IPS-NIHi7 (cell line): ENCODE data around the gene VASP.

ENCODE experiments used
- DNase-seq: peaks from one replicate; pipeline ENCODE4 v3.0.0; 2012; ENCODE audit warnings: mixed read lengths; ENCODE audit errors: extremely low spot score

The VASP gene

DNA sequence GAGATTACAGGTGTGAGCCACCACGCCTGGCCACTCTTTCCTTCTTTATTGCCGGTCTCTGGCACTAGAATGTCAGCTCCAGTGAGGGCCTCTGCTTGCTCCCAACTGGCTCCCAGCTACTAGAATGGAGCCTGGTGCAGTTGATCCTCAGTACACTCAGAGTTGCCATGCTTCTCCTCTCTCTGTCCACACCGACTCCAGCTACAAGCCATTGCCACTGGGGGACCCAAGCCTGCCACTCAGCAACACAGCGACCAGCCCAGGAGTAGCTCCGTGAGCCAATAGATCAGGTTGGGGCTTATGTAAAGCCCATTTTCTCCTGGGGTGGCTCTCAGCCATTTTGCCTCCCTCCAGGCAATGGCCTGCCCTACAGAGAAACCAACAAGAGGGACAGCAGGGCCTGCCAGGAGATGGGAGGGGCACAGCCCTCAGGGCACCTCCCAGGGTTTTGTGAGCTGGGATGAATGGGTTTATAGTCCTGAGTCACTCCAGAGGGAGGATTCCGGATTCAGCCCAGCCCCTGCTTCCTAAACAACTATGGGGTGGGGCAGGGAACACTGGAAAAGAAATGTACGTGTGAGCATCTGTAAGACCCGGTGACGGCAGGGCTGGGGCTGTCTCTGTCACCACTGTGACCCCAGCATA, 40.8 kb downstream of the VASP start:
- no peak for DNase-seq

DNA sequence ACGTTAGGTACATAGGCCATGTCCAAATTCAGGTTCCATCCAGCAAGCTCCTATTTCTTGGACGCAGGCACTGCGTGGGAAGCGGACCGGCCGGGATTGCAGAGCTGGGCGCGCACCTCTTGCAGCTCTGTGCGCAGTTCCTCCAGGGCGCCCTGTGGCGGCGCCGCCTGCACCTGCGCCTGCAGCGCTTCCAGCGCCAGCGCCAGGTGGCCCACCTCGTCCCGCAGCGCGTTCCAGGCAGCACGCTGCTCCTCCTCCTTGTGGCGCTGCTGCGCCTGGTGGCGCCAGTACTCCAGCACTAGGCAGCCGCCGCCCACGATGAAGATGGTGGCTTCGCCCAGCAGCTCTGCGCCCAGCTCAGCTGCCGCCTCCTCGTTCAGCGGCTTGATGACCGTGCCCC, 46.2 kb downstream of the VASP start:
- DNase-seq: peak; percentile 84

DNA sequence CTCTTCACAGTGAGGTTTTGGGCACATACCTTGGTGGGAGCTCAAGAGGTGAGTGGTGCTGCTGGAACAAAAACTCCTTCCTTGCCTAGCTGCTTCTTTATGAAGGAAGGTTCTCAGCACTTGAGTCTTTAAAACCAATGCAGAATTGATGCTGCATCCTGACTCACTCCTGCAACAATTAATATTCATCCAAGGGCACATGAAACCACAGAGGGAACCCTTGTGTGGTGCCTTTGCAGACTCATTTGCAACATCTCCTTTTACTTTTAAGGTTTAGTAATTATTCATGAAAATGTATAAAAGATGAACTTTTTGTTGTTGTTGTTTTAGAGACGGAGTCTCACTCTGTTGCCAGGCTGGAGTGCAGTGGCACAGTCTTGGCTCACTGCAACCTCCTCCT, 47.2 kb downstream of the VASP start:
- no peak for DNase-seq

DNA sequence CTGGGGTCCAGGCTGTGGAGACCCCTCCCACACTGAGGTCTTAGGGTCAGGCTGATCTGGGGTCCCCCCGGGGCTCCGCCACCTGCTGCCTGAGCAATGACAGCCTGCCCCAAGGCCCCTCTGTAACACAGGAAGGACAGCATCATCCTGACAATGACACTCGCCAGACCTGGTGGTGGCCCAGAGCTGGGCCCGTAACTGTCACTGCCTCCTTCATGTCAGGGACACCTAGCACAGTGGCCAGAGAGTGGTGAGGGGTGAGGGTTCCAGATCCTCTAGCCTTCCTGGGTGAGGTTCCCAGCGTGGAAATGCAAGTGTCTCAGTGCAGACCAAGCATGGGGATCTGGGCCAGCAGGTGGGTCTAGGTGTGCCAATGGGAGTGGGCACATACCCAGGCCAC, 49.6 kb downstream of the VASP start:
- DNase-seq: no peak

DNA sequence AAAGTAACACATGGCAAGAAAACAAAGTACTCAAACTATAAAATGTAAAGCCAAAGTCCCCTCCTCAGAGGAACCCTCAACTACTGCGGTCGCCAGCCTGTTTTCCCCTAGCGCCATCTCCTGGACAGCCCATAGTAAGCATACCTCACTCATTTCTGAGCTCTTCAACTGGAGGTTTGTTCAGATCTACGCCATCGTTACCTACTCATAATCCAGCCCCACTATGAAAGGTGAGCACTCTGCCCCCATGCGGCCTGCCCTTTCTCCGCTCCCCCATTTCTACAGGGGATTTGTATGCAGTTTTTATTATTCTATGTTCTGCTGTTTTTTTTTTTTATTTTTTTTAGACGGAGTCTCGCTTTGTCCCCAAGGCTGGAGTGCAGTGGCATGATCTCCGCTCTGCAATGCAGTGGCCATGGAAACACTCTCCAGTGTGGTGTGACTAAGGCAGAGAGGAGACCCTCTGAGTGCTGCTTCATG, 51.2 kb downstream of the VASP start:
- DNase-seq: peak; percentile 85

DNA sequence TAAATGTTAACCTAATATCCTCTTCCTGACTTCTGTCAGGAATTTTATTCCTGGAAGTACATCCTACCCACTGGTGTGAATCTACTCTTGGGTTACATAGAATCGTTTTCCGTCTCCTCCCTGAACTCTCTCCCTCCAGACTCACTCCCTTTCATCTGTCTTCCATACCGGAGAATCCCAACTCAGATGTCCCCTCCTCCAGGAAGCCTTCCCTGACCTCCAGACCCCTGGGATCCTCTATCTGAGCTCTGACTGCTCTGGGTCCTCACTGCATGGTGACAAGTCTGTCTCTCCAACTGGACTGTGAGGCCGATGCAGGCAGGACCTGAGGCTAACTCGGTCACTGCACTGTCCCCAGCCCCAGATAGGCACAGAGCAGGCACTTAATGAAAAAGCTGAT, 52.8 kb downstream of the VASP start:
- DNase-seq: no peak

DNA sequence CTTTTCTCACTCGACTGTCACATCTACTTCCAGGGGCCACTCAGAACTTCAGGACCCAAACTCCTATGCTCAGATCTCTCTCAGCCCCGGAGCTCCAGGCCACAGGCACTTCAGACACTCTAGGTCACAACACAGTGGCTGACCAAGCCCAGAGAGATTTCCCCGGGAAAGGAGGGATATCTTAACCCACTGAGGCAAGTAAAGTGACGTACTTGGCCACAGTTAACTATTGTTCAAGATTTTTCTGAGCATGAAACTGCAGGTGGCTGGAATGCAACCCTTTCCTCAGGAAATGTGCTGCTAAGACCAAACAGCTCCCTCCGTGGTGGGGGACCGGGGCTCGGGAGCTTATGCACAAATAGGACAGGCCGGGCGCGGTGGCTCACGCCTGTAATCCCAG, 53.4 kb downstream of the VASP start:
- DNase-seq: no peak

DNA sequence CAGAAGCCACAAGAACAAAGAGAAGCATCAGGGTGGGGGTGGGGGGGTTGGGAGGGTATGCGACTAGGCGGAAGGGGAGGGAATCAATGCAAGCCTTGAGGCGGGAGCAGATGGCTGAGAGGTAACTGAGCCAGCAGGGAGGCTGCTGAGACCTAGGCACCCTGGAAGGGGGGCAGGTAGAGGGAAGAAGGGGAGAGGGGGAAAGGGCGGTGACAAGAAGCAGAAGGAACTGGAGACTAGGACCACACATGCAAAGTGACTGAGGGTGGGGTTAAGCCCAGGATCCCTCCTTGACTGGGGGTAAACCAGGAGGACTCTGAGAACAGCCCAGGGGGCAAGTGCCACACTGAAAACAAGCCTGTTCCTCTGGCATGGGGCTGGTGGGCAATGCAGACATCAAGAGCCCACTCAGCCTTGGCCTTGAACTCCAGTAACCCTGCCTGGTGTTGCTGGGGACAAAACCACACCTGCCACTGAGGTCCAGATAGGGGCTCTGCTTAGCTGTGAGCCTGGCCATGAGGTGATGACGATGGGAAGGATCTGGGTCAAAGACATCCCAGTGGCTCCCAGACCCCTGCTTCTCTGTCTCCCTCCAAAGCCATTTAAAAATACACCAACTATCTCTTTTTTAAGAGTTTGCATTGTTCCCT, 57.0 kb downstream of the VASP start:
- DNase-seq: peak; percentile 71

DNA sequence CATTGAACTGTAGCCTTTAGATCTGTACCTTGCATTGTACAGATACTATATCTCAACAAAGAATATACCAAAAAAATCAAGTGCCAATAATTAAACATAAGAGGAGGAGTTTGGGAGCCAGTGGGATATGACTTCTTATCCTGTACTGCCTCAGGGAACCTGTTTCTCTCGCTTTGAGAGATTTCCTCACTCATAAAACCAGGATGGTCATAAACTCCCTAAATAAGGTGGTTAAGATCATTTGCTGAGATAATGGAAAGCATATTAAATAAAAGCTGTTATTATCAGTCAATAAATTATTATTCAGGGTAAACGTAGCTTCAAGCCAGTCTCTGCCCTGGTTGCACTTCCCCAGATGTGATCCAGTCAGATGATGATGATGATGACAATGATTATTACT, 60.3 kb downstream of the VASP start:
- DNase-seq: no peak

DNA sequence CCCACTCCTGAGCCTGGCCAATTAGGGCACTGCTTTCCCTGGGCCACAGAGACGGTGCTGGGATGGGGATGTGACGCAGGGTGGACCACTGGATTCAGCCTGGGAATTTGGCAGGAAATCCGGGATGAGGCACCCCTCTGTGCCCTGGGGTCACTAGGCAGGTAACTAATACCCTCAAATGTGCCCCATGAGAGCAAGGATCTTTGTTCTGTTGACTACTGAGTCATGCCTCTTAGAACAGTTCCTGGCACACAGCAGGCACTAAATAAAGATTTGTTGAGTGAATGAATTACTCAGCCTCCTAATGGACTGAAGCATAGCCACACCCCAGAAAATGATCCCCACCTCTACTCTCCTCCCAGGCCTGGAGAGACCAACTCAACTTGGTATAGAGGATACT, 61.5 kb downstream of the VASP start:
- DNase-seq: no peak

DNA sequence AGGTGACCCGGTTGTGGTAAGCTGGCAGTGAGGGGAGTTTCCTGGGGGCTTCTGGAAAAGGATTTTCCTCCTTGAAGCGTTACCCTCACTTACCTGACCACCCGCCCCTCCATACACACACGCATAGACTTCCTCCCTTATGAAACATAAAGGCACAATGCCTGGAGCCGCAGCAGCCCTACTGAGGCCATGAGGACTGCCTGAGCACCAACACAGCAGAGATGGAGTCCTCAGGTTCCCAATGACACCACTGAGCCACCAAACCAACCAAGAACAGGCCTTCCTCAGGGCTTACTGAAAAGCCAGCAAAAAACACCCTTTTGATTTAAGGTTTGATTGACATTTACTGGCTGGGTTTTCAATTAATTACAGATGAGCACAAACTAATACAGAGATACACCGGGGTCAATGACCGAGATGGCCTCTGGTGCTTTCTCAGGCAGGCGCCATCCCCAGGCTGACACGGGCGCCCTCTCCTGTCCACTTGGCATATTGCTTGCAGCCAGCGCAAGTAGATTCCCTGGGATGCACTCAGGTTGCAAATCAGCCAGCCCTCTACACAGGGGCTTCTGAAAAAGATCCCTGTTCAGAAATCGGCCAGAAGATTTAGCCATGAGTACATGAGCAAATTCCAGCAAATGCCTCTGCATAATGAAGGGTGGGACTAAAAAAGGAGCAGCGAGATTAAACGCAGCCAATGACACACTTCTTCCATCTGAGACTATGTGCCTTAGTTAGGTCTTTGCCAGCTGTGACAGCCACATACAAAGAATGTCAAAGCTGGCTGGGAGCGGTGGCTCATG, 62.5 kb downstream of the VASP start:
- peak; percentile 81 for DNase-seq

DNA sequence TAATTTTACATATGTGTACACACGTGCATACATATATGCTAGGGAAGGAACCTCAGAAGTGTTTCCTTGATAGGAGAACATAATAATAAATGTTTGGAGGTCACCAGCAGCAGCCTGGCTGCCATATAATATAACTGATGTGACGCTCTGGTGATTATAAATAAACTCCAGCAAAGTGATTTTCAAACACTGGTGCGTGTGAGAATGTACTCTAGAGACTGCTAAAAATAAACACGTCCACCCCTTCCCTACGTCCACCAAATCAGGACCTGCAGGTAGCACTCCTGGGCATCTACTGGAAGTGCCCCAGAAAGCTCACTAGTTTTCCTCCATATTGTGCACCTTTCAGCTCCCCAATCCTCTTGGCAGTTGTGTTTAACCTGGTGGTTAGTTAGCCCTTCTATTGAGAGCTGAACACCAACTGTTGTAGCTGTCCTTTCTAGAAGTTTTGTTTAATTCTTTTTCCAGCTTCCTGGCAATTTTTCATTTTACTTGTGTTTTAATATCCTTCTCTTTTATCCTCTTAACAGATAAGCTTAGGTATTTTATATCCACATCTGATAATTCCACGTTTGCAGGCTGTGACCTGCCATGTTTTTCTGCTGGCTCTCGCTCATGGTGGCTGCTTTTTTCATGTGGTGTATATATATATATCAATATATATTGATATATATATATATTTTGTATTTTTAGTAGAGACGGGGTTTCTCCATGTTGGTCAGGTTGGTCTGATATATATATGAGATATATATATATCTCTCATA, 64.4 kb downstream of the VASP start:
- DNase-seq: no peak

DNA sequence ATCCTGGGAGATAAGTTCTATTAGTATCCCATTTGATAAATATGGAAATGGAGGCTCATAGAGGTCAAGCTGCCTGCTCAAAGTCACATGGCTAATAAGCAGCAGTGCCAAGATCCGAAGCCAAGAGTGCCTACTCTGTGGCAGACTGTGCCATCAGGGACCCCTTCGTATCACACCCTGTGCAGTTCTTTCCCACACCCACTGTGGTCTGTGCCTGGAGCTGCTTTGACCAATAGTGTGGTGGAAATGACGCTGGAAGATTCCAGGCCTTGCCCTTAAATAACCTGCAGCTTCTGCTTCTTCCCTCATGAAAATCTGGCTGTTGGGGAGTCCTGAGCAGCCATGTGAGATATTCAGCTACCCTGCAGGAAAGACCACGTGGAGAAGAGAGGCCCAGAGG, 67.2 kb downstream of the VASP start:
- no peak for DNase-seq

DNA sequence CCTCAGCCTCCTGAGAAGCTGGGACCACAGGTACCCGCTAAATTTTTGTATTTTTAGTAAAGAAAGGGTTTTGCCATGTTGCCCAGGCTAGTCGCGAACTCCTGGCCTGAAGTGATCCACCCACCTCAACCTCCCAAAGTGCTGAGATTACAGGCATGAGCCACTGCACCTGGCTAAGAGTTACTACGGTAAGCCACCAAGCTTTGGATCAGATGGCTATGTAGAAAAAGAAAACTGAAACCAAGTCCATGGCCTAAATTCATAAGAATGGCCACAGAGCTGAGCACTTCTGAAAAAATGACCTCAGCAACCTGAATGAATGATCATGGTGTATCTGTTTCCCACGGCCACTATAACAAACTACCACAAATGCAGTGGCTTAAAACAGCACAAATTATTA, 67.9 kb downstream of the VASP start:
- no peak for DNase-seq
